GM18867 (cell line): ENCODE measurements around the gene PRKAA2.

Source experiments
- ATAC-seq: cut with Tn5 transposase; IDR thresholded peaks from one replicate; pipeline ENCODE4 v1.9.1; 2021; ENCODE audit warnings: mild to moderate bottlenecking, moderate library complexity; ENCODE audit not compliant: unreplicated experiment

The PRKAA2 gene

GRCh38 chr1:56712150-56712549, 67.0 kb downstream of the PRKAA2 start:
- no peak for ATAC-seq

- ATAC-seq = no peak
Observed at GRCh38 chr1:56713112-56713511, 68.0 kb downstream of the PRKAA2 start.

- ATAC-seq = no peak
Observed at GRCh38 chr1:56715156-56715555, 70.0 kb downstream of the PRKAA2 start.

- no peak for ATAC-seq
Observed at GRCh38 chr1:56719171-56719570, 74.1 kb downstream of the PRKAA2 start.

GRCh38 chr1:56726706-56727105, 81.6 kb downstream of the PRKAA2 start:
- no peak for ATAC-seq

GRCh38 chr1:56728964-56729363, 83.8 kb downstream of the PRKAA2 start:
- no peak for ATAC-seq

- no peak for ATAC-seq
Observed at GRCh38 chr1:56745231-56745630, 100.1 kb downstream of the PRKAA2 start.

- ATAC-seq = no peak
Observed at GRCh38 chr1:56754708-56755479, 109.8 kb downstream of the PRKAA2 start.

GRCh38 chr1:56755911-56756310, 110.8 kb downstream of the PRKAA2 start:
- no peak for ATAC-seq

GRCh38 chr1:56758135-56758534, 113.0 kb downstream of the PRKAA2 start:
- no peak for ATAC-seq

- no peak for ATAC-seq
Observed at GRCh38 chr1:56758794-56759193, 113.7 kb downstream of the PRKAA2 start.
